Urothelium cell line (cell line): ENCODE results near the gene PMCH.
"Not testable (repeated sequence)": the region's sequence is repeated elsewhere in the genome, so short reads cannot be mapped to it uniquely, and the experiment has no call there.

Experiments
- DNase-seq: peaks from one replicate; pipeline ENCODE4 v3.0.0; 2011; ENCODE audit warnings: low spot score, mixed read lengths
- FAIRE-seq: peaks from 2 replicates; lab custom pipeline; 2011; peaks lifted over from hg19 to GRCh38; lab: Jason Lieb, UNC

The PMCH gene

DNA sequence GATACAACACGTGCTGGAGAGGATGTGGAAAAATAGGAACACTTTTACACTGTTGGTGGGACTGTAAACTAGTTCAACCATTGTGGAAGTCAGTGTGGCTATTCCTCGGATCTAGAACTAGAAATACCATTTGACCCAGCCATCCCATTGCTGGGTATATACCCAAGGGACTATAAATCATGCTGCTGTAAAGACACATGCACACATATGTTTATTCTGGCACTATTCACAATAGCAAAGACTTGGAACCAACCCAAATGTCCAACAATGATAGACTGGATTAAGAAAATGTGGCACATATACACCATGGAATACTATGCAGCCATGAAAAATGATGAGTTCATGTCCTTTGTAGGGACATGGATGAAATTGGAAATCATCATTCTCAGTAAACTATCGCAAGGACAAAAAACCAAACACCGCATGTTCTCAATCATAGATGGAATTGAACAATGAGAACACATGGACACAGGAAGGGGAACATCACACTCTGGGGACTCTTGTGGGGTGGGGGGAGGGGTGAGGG lies 50.5 kb downstream of the PMCH start:
- FAIRE-seq, DNase-seq: not testable (repeated sequence)
